Fibroblast of skin of back (primary cell): ENCODE data around the gene ATAD5. TPM values are rescaled to one million over a fixed set of nuclear protein-coding genes. Genes with fewer than 3 reads are reported as not detected.
"Not testable (repeated sequence)": the region's sequence is repeated elsewhere in the genome, so short reads cannot be mapped to it uniquely, and the experiment has no call there.

Source experiments
- DNase-seq: peaks from one replicate; pipeline ENCODE4 v3.0.0-alpha.2; 2013
- polyA plus RNA-seq, 2 experiments: library from polyadenylated mRNA; unstranded; fragments of 120-200 nt; gene quantifications; one replicate each; pipeline ENCODE4 v1.2.1, GENCODE V29; 2013; ENCODE audit not compliant: insufficient read length in 2 of 2

ATAD5 gene, protein sequence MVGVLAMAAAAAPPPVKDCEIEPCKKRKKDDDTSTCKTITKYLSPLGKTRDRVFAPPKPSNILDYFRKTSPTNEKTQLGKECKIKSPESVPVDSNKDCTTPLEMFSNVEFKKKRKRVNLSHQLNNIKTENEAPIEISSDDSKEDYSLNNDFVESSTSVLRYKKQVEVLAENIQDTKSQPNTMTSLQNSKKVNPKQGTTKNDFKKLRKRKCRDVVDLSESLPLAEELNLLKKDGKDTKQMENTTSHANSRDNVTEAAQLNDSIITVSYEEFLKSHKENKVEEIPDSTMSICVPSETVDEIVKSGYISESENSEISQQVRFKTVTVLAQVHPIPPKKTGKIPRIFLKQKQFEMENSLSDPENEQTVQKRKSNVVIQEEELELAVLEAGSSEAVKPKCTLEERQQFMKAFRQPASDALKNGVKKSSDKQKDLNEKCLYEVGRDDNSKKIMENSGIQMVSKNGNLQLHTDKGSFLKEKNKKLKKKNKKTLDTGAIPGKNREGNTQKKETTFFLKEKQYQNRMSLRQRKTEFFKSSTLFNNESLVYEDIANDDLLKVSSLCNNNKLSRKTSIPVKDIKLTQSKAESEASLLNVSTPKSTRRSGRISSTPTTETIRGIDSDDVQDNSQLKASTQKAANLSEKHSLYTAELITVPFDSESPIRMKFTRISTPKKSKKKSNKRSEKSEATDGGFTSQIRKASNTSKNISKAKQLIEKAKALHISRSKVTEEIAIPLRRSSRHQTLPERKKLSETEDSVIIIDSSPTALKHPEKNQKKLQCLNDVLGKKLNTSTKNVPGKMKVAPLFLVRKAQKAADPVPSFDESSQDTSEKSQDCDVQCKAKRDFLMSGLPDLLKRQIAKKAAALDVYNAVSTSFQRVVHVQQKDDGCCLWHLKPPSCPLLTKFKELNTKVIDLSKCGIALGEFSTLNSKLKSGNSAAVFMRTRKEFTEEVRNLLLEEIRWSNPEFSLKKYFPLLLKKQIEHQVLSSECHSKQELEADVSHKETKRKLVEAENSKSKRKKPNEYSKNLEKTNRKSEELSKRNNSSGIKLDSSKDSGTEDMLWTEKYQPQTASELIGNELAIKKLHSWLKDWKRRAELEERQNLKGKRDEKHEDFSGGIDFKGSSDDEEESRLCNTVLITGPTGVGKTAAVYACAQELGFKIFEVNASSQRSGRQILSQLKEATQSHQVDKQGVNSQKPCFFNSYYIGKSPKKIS (N-terminal part only)
- 2.9 TPM for polyA plus RNA-seq (2013, experiment 1 of 2; ENCODE audit: insufficient read length)
- polyA plus RNA-seq (2013, experiment 2 of 2; ENCODE audit: insufficient read length) = 0.72 TPM

DNA sequence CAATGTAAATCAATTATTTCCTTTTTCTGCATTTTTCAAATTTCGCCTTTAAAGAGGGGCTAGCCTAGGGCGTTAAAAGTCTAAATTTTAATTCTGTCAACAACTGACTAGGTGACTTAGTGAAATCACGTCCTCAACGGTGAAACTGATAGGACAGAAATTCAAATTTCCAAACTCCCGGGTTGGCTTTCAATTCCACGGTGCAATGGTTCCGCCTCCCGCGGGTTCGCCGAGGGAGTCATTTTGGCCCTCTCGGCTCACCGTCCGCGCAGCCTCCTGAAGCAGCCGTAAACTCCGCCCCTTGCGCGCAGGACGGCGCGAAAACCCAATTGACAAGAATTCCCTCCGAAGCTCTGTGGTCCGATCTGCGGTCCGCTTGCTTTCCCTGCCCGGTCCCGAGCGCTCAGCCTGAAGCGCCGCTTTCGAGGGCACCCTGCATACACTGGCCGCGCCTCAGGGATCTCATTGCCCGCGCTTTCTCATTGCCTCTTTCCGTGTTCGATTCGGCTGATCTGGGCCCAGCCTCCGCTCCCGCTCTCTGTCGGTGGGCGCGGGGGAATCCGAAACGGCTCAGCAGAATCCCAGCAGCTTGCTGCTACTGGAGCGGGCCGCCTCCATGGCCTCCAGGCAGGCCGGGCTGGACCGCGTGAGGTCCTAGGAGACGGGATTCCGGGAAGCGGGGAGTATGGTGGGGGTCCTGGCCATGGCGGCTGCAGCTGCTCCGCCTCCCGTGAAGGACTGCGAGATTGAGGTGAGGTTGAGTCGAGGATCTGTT is at the start of gene ATAD5:
Gene ATAD5 (plus strand): TSS at position 304 of the 775 bp plus-strand sequence. CDS start 382 bp downstream, at position 686.
- DNase-seq = peak; percentile 93

- DNase-seq = peak; percentile 46
Measured at GRCh38 chr17:30782206-30782605, 49.6 kb upstream of the ATAD5 start.

DNA sequence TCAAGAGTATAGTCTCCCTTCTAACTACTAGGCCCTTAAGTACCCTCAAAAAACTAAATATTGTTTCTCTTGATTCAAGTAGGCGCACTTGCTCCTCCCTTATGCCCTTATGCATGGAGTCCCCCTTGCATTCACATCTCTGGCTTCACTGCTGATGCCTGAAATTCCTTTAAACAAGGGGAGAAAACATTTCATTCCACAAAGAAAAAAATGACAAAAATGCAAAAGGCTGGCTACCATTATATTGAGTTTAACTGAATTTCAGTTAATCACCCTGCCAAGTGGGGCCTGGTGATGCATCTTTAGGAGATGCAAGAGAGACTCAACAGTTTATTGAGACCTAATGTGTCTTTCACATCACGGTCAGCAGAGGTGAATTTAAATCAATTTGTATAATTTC is 42.8 kb upstream of the ATAD5 start:
- DNase-seq = peak; percentile 67

GRCh38 chr17:30790279-30790678 is 41.5 kb upstream of the ATAD5 start:
- no peak for DNase-seq

DNA sequence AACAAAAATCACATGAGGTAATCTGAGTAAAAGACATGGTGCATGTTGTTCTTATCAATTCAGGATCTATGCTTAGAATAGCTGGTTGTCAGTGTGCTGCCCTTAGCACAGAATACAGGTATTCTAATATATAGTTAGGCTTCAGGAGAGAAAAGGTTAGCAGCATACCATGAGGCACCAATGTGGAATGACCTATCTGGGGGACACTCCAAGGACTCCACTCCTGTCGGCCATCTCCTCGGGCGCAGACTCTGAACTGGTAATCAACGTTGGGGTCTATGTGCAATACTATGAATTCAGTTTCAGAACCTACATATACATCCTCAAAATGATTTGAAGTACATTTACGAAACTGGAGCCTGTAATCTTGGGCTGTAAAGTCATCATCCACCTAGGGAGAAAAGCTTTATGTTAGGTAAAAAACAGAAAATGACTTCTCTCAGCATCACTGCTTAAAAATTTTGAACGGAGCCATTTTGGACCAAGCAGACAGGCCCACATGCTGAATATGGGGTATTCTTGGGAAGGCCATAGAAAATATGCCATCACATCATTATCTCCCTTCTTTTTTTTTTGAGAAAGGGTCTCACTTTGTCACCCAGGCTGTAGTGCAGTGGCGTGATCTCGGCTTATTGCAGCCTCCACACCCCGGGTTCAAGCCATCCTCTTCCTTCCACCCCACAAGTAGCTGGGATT is 38.3 kb upstream of the ATAD5 start:
- DNase-seq = no peak

DNA sequence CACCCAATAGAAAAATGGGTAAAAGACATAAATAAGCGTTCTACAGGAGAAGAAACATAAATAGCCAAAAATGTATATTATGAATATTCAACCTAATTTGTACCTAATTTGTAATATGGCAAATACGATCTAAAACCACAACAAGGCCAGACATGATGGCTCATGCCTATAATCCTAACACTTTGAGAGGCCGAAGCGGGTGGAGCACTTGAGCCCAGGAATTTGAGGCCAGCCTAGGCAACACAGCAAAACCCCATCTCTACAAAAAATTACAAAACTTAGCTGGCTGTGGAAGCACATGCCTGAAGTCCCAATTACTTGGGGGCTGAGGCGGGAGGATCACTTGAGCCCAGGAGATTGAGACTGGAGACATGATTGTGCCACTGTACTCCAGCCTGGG is 37.4 kb upstream of the ATAD5 start:
- no peak for DNase-seq

- no peak for DNase-seq
Measured at GRCh38 chr17:30796016-30796415, 35.8 kb upstream of the ATAD5 start.

DNA sequence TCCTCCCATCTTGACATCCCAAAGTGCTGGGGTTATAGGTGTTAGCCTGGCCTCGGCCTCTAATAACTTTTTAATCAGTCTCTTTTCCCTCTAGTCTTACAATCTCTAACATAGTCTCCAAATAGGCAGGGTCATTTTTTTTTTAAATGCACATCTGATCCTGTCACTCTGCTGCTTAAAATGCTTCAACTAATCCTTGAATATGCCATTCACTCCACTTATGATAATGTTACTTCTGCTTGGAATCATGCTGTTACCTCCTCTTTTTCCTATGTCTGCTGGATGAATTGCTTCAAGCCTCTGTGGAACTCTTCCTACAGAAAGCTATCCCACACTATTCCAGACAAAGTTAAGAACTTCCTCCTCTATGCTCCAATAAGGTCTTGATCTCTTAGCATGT is 30.1 kb upstream of the ATAD5 start:
- no peak for DNase-seq

GRCh38 chr17:30805944-30806456 is 25.8 kb upstream of the ATAD5 start:
- DNase-seq = no peak

- no peak for DNase-seq
Measured at GRCh38 chr17:30807896-30808295, 23.9 kb upstream of the ATAD5 start.

- no peak for DNase-seq
Measured at GRCh38 chr17:30808785-30809286, 22.9 kb upstream of the ATAD5 start.

DNA sequence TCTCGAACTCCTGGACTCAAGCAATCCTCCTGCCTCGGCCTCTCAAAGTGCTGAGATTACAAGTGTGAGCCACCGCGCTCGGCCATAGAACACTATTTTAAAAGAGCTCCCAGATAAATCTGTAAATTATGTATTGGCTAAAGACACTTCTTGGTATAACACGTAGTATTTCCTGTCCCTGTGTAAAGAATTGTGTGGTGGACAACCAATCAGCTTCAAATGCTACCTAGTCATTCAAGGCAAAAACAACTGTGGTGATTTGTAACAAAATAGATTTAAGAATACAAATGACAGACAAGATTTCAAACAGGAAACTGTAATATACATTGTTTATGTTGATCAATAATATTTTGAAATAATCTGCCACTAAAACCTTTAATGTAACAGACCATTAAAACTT is 21.9 kb upstream of the ATAD5 start:
- DNase-seq = no peak

GRCh38 chr17:30812218-30813177 is 19.3 kb upstream of the ATAD5 start:
- DNase-seq = no peak

GRCh38 chr17:30814236-30814635 is 17.5 kb upstream of the ATAD5 start:
- not testable (repeated sequence) for DNase-seq

DNA sequence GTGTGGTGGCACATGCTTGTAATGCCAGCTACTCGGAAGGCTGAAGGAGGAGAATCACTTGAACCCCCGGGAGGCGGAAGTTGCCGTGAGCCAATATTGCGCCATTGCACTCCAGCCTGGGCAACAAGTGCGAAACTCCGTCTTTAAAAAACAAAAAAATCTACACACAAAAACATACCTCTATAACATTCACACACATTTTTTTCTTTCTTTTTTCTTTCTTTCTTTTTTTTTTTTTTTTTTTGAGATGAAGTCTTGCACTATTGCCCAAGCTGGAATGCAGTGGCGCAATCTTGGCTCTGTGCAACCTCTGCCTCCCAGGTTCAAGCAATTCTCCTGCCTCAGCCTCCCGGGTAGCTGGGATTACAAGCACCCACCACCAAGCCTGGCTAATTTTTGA is 16.9 kb upstream of the ATAD5 start:
- DNase-seq = not testable (repeated sequence)

GRCh38 chr17:30816165-30816564 is 15.6 kb upstream of the ATAD5 start:
- no peak for DNase-seq

GRCh38 chr17:30819971-30820705 is 11.6 kb upstream of the ATAD5 start:
- DNase-seq = no peak

DNA sequence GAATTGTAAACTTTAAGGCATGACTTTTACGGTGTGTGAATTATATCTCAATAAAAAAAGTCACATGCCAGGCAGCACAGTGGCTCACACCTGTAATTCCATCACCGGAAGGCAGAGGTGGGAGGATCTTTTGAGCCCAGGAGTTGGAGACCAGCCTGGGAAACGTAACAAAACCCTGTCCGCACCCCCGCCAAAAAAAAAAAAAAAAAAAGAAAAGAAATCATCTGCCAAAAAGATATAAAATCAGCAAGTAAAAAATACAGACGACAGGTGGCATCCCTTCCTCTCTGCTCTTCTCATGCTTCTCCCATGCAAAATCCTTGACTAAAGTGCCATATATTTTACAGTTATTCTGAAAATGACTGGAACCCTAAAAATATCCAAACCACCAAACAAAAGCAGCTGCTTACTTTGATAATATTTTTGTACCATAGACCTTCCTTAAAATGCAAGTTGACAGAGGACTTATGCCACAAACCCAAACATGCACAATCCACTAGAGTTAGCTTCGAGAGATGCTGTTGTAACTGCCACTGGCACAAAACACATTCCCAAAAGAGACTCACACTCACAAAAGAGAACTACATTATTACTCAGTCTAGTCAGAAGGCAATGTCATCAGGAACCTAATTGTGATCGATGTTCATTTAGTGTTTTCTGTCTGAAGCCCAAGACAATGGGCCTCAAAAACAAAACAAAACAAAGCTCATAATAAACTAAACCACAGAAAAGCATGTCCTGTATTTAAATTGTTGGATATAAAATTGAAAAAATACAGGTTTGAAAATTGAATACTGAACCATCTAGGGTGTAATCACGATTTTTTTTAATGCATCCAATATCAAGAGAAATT is 9.7 kb upstream of the ATAD5 start:
- no peak for DNase-seq
